Fibroblast of gingiva (primary cell): ENCODE data around the gene ME3.
"Not testable (repeated sequence)": the region's sequence is repeated elsewhere in the genome, so short reads cannot be mapped to it uniquely, and the experiment has no call there.

Source experiments
- DNase-seq: peaks from one replicate; pipeline ENCODE4 v3.0.0-alpha.2; 2011; ENCODE audit warnings: low read depth

The ME3 gene

DNA sequence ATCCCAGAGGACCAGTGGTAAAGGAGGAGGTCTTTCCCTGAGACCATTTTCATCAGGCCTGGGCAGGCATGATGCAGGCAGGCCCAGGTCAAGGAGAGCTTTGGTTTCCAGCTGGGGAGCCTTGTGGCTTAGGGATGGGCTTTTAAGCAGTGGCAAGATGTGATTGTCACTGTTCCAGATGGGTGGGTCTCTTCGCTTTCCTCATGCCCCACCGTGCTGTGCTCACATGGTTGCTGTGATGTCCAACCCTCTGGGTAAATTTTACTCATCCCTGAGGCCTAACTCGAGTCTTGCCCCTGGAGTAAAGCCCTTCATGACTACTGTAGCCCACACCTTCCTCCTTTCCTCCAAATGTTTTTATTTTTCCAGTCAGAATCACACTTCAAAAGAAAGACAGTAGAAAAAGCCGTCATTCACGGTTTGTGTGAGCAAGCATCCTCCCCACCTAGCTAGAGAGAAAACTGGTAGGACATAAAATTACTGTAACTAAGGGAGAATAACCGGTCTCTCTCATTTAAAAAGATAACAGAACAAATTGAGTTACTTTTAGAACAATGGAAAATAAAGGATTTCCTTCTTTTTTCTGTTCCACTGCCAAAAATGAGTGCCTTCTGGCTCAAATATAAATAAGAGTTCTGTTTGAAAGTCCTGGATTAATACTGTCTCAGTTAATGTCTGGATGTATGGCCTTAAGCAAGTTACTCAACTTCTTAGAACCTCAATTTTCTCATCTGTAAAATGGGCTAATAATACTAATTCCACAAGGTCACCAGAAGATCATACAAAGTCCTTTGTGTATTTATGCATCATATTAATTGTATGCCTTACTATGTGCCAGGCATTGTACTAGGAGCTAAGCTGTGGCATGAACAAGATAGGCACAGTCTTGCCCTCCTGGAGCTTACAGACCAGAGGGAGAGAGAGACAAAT, 84.9 kb downstream of the ME3 start:
- DNase-seq = no peak

DNA sequence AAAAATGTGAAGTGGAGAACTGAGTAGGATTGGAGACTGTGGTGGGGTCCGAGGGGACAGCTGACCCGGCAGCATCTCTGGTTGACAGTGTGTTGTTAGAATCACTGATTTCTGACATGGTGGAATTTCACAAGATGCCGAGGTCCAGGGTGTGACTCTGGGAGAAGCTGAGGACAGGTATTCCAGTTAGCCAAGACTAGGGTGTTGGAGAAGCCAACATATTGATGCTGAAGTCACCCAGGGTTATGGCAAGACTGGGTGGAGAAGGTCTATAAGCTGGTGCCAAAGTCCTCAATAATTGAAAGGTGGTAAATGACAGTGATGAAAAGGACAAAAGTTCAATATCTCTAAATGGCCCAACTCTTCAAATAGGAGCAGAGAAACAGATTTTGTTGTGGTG, 86.1 kb downstream of the ME3 start:
- DNase-seq = no peak

DNA sequence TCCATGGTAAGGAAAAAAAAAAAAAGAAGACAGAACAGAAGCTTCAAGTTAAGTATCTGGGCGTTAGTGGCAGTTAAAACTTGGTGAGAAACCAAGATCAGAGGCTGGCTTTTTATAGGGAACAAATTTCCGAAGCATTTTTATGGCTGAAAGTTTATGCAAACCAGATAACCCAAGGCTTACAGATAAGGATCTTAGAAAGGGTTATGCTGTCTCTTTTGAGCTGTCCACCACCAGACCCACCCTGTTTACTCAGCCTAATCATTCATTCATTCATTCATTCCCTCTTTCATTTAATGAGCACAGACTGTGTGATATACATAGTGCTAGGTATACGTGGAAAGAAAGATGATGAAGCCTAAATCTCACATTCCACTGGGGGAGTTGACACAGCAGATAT, 89.5 kb downstream of the ME3 start:
- no peak for DNase-seq

DNA sequence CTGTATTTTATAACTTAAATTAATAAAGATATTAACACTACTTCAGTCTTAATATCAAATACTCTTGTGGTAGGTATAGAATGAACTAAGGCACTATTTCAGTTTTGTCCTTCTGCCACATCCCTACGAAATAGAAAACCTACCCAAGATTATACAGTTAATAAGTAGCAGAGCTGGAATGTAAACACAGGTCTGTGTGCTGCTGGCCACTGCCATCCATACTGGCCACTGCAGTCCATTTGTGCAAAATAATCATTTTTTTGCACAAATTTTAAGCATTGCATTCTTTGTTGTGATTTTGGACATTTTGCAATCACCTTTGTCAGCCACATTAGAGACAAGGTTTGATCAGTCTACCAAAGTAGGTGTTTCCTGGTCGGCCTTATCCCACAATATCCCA, 91.9 kb downstream of the ME3 start:
- DNase-seq = no peak

DNA sequence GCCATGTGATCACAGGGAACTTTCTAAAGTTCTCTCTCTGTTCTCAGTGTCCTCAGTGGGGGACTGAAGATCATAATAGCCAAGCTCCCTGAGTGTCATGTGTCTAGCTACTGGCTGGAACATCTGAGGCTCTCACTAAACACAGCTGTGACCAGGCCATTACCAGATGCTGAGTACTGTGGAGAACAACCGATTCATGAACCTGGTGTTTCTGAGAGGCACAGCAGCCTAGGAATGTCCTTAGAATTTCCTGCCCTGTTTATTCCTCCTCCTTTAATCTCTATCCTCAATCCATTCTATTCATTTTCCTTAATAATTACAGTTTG, 93.0 kb downstream of the ME3 start:
- peak; percentile 18 for DNase-seq

DNA sequence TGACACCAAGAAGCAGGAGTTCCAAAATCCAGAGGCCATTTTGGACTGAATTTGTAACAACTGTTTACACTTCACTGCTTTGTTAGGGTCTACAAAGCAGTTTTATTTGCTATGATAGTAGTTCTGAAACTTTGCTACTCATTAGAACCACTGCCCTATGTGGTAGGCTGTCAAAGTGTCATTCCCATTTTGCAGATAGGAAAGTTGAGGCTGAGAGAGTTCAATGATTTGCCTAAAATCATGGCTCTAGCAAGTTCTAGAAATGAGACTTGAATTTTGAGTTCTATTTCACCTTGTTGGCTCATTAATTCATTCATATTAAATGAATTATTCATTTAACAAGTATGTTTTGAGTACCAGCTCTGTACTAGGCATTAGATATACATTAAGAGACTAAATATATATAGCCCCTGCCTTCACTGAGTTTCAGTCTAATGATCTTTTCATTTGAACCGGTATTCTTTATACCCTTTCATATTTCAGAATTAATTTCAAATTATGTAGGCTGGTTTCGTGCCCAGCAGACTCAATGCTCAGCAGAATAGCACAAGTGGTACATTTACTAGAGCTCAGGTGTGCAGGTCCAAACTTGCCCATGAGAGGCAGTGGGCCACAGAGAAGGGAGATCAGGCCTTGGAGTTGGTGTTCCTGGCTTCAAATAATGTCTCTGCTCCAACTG, 93.5 kb downstream of the ME3 start:
- DNase-seq = no peak

DNA sequence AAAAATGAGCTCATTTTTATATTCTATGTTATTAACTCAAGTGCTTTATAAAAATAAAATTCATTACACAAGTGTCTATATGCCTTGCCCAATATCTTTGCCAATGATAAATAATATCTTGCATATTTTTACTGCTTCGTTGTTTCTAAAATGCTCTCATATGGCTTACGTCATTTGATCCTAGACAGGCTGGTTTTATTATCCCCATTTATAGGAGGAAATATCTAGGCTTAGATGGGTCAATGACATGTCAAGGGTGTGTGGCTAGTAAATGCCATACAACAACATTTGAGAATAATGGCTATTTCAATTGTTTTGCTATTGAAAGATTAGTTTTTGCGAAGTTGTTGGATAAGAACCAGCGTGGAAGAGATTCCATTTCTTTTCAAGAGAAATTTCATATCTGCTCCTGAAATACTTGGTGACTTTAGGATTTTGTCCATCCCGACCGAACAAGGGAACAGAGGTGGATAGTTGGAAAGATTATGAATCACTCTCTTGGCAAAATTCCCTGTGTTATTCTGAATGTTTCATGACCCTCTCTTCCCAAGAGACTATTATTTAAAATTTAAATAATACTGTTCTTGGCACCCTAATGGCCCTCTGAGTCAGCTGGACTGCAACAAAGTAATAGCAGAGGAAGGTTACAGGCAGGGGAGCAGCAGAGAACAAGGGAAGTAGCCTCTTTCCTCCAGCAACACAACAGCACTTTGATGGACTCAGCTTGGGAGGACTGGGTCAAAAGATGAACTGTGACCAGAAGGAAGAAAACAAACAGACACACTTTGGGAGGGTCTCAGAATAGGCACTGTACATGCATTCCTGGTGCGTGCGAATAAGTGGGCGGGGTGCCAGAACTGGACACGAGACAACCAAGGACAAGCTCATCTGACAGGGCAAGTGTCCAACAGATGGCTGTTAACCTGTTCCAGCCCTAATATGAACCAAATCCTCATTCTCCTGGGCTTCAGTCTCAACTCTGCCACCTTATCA, 94.5 kb downstream of the ME3 start:
- peak; percentile 88 for DNase-seq

DNA sequence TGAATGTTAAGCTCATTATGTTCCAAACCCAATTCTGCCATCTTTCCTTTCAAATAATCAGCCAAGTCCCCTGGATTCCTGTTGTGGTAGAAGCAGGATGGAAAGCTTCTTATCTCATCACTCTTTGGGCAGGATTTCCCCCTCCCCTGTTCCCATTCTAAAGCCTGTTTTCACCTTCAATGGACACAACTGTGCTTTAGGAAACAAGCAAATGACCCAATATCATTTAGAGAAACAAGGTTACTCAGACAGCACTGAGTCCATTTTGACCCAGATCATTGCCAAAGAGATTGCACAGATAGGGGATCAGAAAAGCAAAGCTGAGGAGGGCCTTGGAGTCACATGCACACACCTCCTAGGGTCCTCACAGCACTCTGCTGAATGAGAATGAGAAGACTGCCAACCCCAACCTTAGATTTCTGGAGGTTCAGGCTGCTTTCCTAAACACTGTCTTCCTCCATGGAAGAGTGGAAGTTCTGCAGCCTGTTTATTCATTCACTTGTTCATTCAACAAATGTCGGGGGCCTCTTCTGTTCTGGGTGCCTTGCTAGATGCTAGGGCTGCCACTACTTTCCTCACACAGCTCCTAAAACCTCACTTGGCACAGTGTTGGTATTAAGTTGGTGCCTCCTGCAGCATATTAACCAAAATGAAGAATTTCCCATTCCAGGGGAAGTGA, 95.3 kb downstream of the ME3 start:
- DNase-seq = no peak

DNA sequence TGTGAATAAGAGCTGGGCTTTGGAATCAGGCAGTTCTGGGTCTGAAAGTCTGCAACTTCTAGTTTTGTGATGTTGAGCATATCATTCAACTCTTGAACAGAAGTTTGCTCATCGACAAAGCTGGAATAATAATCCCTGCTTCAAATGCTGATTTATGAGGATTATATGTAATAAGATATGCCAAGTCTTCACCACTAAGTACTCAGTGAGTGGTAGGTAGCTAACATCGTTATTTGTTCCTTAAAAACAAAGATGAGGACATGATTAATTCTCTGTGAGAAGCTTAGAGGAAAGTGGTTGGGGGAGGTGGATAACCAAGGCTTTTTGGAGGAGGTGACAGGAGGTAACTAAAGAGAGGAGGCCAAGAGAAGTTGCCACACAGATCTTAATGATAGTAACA, 96.5 kb downstream of the ME3 start:
- DNase-seq = no peak

DNA sequence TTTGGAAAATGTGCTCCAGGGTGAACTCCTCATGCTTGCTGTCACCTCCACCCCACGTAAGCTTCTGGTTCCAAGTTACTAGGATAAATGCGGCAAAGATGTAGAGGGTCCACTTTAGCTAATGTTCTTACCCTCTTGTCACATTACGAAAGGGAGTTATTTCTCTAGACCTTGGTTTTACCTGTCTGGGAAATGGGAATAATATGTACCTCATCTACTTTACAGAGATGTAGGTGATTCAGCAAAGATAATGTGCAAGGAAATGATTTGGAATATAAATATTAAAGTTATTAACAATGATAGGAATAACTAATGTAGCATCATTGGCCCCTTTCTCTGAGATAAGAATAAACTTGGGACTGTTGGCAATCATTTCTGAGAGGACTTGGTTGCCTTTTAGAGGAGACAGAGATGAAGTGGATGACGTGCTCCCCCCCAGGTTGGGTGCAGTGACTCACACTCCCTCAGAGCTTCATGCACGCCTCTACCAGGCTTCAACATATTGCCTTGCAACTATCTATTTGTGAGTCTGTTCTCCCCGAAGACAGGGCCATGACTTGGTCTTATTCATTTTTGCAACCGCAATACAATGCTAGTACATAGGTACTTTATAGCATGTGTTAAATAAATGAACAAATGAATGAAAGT, 97.1 kb downstream of the ME3 start:
- DNase-seq = no peak

DNA sequence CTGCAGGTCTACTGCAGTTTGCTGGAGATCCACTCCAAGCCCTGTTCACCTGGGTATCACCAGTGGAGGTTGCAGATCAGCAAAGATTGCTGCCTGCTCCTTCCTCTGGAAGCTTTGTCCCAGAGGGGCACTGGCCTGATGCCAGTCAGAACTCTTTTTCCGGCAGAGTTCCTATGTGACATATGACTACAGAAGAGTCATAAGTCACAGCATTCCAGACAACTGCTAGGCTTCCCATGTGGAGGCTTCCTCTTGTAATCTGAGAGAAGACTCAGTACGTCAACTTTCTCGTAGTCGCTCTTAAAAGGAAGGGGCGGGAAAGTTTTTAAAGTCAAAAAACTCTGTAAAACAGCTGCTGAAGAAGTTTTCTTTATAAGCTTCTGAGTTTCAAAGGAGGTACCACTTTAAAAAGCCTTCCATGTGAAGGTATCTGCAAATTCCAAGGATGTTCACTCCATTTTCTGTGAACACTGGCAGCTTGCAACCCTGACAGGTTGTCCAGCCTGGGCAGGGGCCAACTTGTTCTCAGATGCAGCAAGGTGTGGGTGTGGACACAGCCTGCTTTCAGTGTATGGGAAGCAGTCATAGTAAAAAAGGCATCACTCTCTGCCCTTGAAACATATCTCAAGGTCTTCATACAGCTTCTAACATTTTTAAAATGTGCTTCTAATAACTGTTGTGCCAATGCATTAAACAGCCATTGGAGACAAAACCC, 97.8 kb downstream of the ME3 start:
- DNase-seq = no peak

DNA sequence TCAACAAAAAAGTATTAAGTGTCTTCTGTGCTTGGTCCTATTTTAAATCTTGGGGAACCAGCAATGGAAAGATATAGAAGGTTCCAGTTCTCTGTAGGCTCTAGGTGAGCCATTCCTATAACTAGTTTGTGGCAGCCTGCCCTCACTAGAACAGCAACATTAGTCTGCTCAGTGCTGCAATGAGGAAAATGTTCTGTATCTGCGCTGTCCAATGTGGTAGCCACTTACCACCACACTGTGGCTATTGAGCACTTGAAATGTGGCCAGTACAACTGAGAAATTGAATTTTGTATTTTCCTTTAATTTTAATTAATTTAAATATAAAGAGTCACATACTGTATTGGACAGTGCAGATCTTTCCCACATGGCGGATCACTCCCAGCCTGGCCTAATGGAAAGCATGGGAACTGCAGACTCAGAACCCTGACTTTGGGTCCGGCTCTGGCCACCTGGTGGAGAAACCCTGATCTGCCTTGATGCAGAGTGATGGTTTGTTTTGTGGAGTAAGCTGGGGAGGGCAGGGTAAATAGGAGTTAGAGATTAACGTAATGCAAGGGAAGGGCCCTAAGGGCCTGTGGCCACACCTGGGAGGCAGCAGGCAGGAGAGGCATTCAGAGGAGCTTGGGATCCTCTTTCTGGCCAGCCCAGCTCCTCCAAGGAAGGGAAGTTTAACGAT, 101.0 kb downstream of the ME3 start:
- no peak for DNase-seq

DNA sequence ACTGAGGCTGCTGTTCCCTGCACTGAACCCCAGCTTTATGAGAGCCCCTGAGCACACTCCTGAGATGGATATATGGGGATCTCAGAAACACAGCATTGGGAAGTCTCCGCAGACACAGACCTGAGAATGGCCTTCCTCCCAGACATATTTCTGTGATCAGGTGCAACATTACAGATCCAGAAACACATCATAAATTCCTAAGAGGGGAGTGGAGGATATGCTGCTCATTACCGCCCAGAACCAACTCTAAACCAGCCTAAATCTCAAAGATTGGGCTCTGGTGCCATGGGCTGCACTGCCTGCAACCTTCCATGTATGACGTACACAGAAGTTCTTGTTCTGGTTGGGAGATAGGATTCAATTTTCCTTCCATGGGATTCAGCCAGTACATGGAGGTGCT, 102.0 kb downstream of the ME3 start:
- no peak for DNase-seq

DNA sequence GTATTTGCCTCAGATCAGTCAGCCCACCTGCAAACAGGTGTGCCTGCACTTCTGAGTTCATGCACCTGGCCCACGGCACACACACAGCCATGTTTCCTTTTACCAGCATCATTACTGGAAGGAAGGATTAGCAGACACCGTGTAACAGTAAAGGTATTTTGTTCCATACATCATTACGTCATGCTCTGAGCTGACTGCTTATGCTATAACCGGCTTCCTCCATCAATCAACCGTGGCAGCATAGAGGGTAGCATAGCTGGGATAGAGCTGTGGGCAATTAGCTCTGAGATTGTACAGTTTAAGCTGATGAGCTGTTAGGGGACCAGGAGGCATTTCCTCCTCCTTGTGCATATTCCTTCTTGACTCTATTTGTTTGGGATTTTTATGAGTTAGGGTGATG, 102.4 kb downstream of the ME3 start:
- DNase-seq = no peak

DNA sequence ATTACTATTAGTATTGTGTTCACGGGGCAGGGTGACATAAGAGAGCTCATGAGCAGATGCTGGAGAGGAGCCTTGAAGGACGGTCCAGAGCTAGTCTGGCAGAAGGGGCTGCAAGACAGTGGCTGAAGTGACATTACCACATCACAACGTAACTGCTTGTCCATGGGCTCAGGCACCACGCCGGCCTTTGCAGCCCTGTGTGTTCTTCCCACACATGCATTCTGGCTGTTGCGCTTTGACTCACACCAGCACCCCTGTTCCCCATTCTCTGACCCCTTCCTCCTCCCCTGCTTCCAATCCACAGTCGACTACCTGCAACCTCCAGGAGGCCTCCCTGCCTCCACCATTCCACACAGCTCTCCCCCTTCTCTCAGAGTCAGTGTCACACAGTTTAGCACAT, 103.3 kb downstream of the ME3 start:
- no peak for DNase-seq

DNA sequence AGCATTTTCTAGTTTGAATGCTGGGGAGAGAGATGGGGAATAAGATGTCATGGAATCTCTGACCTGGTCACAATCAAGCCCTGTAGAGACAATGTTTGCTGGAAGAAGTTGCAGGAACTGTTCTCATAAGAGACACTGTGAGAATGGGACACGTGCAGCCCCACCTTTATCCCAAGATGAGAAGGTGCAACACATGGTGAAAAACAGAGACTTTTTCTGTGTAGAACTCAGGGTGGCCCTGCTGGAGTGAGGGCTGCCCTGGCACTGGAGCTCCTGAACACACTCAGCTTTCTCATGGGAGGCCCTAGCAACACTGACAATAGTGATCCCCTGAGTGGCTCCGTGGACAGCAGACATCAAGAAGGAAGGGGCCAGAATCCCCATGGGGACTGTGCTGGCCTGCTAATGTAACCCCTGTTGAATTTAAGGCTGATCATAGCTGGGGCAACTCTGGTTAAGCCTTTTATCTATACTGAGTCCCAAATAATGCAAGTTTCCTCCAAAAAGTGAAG, 106.6 kb downstream of the ME3 start:
- no peak for DNase-seq

DNA sequence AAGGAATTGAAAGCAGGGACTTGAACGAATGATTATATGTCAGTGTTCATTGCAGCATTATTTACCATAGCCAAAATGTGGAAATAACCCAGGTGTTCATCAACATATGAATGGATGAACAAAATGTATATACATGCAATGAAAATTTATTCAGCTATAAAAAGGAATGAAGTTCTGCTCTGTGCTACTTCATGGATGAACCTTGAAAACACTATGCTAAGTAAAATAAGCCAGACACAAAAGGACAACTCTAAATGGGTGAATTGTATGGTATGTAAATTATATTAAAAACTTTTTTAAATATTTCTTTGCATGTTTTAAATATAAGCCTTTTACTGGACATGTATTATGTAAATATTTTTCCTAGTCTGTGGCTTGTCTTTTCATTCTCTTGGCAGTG, 107.0 kb downstream of the ME3 start:
- DNase-seq = no peak

DNA sequence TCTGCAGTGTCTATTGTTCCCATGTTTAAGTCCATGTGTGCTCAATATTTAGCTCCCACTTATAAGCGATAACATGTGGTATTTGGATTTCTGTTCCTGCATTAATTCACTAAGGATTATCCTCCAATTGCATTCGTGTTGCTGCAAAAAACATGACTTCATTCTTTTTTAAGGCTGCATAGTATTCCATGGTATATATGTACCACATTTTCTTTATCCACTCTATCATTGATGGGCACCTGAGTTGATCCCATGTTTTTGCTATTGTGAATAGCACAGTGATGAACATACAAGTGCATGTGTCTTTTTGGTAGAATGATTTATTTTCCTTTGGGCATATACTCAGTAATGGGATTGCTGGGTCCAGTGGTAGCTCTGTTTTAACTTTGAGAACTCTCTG, 109.6 kb downstream of the ME3 start:
- not testable (repeated sequence) for DNase-seq

DNA sequence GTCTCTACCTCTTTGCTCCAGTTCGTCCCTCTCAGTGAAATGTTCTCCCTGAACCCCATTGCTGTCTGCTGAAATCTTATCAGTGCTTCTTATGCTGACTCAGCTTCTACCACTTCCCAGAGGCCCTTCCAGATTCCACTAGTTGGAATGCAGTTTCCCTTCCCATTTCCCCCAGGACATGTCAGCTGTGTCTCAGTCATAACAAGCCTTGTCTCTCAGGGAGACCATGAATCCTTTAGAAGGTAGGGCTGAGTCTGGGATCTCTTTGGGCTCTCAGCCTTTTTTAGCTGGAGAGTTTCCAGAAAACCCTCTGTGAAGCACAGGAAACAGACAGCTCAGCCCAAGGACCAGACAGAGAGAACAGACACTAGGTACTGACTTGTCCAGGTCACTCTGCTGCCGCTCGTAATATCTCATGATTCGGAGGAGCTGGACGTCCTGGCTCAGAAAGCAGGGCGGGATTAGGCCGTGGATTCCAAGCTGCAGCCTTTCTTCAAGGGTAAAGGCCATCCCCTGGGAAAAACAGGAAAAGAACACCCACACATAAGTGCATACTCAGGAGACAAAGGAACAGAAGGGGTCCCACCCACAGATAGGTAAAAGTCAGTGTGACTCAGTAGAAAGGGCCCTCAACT, 113.0 kb downstream of the ME3 start:
- DNase-seq = peak; percentile 58
